ENCODE results near the gene COTL1. TPM values are rescaled to one million over a fixed set of nuclear protein-coding genes. Genes with fewer than 3 reads are reported as not detected.
"Not testable (repeated sequence)": the region's sequence is repeated elsewhere in the genome, so short reads cannot be mapped to it uniquely, and the experiment has no call there.

The COTL1 gene
- total RNA-seq, 1 experiment from 2014 or later: 295 TPM

- peak; percentile 74 for DNase-seq (ENCODE audit: low spot score)
Observed at GRCh38 chr16:84643180-84643583, 25.3 kb upstream of the COTL1 start.

GRCh38 chr16:84641643-84642358 lies 23.9 kb upstream of the COTL1 start:
- no peak for DNase-seq (ENCODE audit: low spot score)

- DNase-seq (ENCODE audit: low spot score): no peak
Observed at GRCh38 chr16:84640145-84640544, 22.3 kb upstream of the COTL1 start.

GRCh38 chr16:84638231-84638806 lies 20.4 kb upstream of the COTL1 start:
- no peak for DNase-seq (ENCODE audit: low spot score)

- DNase-seq (ENCODE audit: low spot score): no peak
Observed at GRCh38 chr16:84637709-84638108, 19.8 kb upstream of the COTL1 start.

- DNase-seq (ENCODE audit: low spot score): no peak
Observed at GRCh38 chr16:84635702-84636101, 17.8 kb upstream of the COTL1 start.

- DNase-seq (ENCODE audit: low spot score): no peak
Observed at GRCh38 chr16:84633622-84634021, 15.7 kb upstream of the COTL1 start.

- DNase-seq (ENCODE audit: low spot score): not testable (repeated sequence)
Observed at GRCh38 chr16:84632862-84633261, 15.0 kb upstream of the COTL1 start.

GRCh38 chr16:84631886-84632285 lies 14.0 kb upstream of the COTL1 start:
- no peak for DNase-seq (ENCODE audit: low spot score)

GRCh38 chr16:84631153-84631466 lies 13.2 kb upstream of the COTL1 start:
- DNase-seq (ENCODE audit: low spot score): no peak

GRCh38 chr16:84630446-84631152 lies 12.7 kb upstream of the COTL1 start:
- DNase-seq (ENCODE audit: low spot score): no peak

GRCh38 chr16:84630009-84630408 lies 12.1 kb upstream of the COTL1 start:
- DNase-seq (ENCODE audit: low spot score): no peak

GRCh38 chr16:84629580-84629979 lies 11.7 kb upstream of the COTL1 start:
- DNase-seq (ENCODE audit: low spot score): no peak

GRCh38 chr16:84628226-84628731 lies 10.4 kb upstream of the COTL1 start:
- no peak for DNase-seq (ENCODE audit: low spot score)

- no peak for DNase-seq (ENCODE audit: low spot score)
Observed at GRCh38 chr16:84625556-84625955, 7.7 kb upstream of the COTL1 start.

- not testable (repeated sequence) for DNase-seq (ENCODE audit: low spot score)
Observed at GRCh38 chr16:84620913-84621312, 3.0 kb upstream of the COTL1 start.

GRCh38 chr16:84618581-84619460 lies 943 bp upstream of the COTL1 start:
- peak; percentile 100 for DNase-seq (ENCODE audit: low spot score)

- DNase-seq (ENCODE audit: low spot score): no peak
Observed at GRCh38 chr16:84617041-84617790, 662 bp downstream of the COTL1 start.

GRCh38 chr16:84616515-84616914 lies 1.4 kb downstream of the COTL1 start:
- DNase-seq (ENCODE audit: low spot score): peak; percentile 36

GRCh38 chr16:84614968-84615813 lies 2.7 kb downstream of the COTL1 start:
- DNase-seq (ENCODE audit: low spot score): no peak

Measured in A172 (cell line).